OCI-M1 (cell line): Measurements from ENCODE around the gene TEX10.
"Not testable (repeated sequence)": the region's sequence is repeated elsewhere in the genome, so short reads cannot be mapped to it uniquely, and the experiment has no call there.

Experiments
- DNase-seq: peaks from one replicate; lab custom pipeline; 2025; lab: John Stamatoyannopoulos, UW

TEX10 gene

GRCh38 chr9:100350188-100350587 lies 2.6 kb downstream of the TEX10 start:
- DNase-seq = peak; percentile 51

DNA sequence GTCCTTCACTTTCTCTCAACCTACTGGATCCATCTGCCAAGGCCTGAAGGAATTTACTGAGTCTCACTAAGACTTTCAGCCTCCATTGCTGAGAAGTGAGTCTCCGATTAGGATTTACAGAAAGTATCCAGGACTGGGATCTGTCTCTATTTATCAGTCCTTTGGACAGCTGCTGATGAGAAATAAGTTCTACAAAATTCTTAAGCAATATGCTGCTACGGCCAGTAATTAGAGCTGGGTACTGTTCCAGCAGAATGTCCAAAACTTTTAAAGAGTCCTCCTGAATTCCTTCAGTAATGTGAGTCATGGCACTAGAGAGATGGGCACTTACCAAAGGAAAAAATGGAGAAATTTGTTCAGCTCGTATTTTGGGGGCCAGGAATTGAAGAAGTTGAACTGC lies 5.9 kb downstream of the TEX10 start:
- DNase-seq = no peak

- DNase-seq = no peak
These were observed 10.9 kb downstream of the TEX10 start for GRCh38 chr9:100341889-100342288.

GRCh38 chr9:100340224-100340623 lies 12.5 kb downstream of the TEX10 start:
- DNase-seq = no peak

DNA sequence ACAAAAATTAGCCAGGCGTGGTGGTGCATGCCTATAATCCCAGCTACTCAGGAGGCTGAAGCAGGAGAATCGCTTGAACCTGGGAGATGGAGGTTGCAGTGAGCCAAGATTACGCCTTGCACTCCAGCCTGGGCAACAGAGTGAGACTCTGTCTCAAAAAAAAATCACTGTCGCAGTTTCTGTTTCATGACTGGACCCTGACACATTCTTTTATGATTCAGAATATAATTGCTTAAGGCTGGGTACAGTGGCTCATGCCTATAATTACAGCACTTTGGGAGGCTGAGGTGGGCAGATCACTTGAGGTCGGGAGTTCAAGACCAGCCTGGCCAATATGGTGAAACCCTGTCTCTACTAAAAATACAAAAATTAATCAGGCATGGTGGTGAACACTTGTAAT lies 14.0 kb downstream of the TEX10 start:
- not testable (repeated sequence) for DNase-seq

DNA sequence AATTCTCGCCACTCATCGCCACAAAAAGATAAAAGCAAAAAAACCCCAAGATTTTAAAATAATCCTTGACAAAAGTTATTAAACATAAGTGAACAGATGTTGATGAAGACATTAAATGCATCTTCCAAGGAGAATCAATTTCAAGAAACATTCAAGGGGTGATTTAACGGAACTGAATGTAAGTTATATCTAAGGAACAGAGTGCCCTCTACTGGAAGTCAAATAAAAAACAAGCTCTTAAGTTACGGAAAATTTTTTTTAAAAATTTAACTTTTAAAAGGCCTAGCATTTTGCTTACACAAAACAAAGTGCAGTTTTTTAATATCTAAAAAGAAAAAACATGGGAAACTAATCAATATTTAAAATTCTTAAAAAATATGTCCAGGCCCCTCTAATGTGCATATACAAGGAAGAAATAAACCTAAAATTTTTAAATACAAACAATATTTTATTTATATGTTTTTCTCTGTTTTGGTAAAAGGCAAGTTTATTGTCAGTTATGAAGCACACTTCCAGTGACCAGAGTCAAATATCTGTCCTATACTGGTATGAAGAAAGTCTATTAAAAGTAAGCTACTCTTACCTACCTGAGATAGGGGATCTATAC lies 28.0 kb downstream of the TEX10 start:
- peak; percentile 32 for DNase-seq

DNA sequence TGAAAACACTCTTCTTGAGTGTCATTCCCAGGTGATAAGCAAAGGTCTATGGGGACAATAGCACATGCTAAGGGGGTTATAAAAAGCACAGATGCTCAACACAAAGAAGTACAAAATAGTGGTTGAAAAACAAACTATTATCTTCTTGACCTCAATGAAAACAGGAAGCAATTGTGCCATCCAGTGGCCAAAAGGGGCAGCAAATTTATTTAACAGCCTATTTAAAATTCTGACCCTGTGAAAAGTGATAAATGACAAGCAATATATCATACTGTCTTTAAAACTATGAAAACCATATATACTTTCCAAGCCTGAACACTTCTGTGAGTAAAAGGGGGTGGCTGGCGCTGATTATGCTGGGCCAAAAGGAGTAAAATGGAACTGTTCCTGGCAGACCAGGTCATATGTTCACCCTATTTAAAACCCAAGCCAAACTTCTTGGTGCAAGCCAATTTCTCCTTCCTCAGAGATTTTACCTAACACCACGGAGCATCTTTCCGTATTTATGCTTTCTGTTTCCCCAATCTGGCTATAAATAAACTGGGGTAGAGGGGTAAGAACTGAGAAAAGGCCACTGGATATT lies 29.7 kb downstream of the TEX10 start:
- peak; percentile 77 for DNase-seq

DNA sequence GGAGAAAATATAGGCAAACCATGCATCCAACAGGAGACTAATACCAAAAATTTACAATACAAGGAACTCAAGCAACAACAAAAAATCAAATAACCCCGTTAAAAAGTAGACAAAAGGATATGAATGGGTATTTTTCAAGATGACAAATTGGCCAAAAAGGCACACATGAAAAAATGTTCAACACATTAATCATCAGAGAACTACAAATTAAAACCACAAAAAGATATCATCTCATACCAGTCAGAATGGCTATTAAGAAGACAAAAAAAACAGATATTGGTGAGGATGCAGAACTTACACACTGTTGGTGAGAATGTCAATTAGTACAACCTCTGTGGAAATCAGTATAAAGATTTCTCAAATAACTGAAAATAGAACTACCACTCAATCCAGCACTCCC lies 35.0 kb downstream of the TEX10 start:
- DNase-seq = no peak

GRCh38 chr9:100315561-100315960 lies 37.2 kb downstream of the TEX10 start:
- no peak for DNase-seq

GRCh38 chr9:100309992-100310391 lies 42.8 kb downstream of the TEX10 start:
- no peak for DNase-seq

DNA sequence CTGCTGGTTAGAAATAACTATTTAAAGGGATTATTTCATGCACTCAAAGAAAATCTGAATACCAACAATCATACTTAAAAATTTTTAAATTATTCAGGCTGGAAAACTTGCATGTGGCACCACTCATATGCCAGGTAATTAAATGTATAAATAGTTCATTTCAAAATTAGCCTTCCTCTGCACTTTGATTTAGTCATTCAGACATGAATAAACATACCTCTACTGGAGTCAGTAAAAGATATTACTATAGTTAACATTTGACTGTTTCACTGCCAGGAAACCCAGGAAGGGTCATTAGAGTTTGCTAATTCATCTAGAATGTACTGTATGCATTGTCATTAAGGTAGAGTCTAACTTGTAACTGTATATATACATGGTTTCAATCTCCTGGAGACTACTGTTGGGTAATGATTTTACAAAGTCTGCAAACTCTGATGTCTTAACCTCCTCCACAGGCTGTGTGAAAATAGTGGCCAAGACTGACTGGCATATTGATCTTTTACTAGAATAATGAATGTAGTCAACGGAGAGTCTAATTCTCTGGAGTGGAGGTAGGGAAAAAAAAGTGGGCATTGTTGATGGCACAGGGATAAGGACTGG lies 43.7 kb downstream of the TEX10 start:
- DNase-seq = no peak

- DNase-seq = no peak
These were observed 45.7 kb downstream of the TEX10 start for GRCh38 chr9:100307080-100307479.

GRCh38 chr9:100306283-100306682 lies 46.5 kb downstream of the TEX10 start:
- peak; percentile 7 for DNase-seq

DNA sequence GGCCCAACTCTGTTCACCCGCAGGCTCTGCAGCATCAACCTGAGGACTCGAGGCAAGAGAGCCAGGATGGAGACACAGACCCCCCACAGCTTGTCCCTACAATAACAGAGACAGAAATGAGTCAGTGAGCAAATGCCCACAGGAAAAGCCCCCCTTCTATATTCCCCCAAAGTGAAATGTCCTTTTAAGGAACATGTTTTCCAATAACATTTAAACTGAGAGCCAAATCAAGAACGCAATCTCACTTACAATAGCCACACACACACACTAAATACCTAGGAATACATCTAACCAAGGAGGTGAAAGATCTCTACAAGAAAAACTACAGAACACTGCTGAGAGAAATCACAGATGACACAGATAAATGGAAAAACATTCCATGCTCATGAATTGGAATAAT lies 49.0 kb downstream of the TEX10 start:
- DNase-seq = no peak

DNA sequence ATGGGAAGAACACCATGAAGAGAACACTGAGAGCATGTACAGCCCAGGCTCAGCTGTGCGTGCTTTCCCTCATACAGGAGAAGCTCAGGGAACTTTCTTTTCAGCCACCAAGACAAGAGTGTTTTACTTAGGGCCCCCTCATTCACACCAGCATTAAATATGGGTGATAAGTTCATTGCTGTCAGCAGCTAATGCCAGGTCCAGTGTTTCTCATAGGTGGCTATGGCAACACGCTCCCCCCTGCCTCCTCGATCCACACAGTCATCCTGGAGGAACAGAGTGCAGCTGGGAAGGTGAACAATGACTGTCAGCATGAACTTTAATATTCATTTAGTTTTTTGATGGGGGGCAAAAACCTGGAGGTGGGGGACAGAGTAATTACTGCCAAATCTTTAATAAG lies 54.4 kb downstream of the TEX10 start:
- no peak for DNase-seq

DNA sequence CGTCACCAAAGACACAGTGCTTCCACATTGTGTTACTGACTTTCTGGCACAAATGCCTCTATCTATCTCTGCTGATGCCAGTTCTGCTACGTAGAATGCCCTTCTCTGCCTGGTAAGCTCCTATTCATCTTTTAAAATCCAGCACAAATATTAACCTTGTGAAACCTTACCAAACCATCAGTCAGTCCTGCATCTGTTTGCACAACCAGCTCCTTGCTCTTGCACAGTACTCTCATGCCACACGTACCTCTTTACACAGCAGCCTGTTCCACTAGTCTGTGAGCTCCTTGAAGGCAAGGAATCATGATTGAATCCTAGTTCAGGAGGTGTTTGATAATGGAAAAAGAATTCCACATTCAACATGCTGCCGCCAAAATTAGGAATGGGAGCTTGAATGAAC lies 56.3 kb downstream of the TEX10 start:
- no peak for DNase-seq

- no peak for DNase-seq
These were observed 57.5 kb downstream of the TEX10 start for GRCh38 chr9:100295240-100295639.

DNA sequence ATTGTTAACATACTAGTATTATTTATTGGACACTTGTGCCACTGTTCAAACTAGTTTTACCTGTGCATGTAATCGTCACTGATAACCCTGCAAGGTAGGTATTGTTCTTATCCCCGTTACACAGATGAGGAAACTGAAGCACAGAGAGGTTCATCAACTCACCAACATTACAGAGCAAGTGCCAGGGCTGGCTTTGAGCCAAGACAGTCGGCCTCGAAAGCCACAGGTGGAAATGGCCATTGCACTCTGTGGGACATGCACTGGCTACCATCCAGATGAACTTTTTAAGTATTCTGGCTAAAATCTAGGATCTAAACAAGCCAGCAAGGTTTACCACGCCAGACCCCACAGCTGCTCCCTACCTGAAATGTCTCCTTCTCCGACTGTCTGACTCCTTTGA lies 57.9 kb downstream of the TEX10 start:
- no peak for DNase-seq

GRCh38 chr9:100294341-100294740 lies 58.4 kb downstream of the TEX10 start:
- no peak for DNase-seq

- DNase-seq = no peak
These were observed 60.3 kb downstream of the TEX10 start for GRCh38 chr9:100292414-100292813.

DNA sequence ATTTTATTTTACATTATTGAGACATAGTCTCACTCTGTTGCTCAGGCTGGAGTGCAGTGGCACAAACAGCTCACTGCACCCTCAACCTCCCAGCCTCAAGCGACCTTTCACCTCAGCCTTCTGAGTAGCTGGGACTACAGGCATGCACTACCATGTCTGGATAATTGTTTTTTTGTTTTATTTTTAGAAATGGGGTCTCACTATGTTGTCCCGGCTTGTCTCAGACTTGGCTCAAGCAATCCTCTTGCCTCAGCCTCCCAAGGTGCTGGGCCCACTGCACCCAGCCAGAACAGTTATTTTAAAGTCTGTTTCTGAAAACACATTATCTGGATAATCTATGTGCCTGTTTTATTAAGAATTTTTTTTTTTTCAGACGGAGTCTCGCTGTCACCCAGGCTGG lies 62.0 kb downstream of the TEX10 start:
- no peak for DNase-seq

GRCh38 chr9:100287186-100287585 lies 65.6 kb downstream of the TEX10 start:
- DNase-seq = peak; percentile 10

GRCh38 chr9:100286257-100286656 lies 66.5 kb downstream of the TEX10 start:
- no peak for DNase-seq

DNA sequence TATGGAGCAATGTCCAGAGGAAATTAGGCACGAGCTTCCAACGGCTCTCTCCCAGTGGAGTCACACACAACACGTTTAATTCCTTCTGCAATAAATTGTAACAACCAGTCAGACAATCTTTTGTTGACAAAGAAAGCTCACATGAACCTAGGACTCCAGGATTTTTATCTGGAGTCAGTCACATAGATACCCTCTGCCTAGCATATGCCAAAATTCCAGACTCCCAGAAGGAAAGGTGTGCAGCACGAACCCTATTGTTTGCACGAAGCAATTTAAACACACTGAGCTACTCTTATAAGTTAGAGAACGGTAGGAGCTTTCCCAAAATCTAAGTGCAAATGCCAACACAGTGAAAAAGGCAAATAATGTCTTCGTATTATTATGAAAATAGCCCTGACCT lies 67.1 kb downstream of the TEX10 start:
- DNase-seq = no peak
